Hindlimb muscle (tissue), 1 donor: Measurements from ENCODE around the gene FSIP1. TPM values are rescaled to one million over a fixed set of nuclear protein-coding genes. Genes with fewer than 3 reads are reported as not detected.

Source experiments
- DNase-seq: peaks from one replicate; pipeline ENCODE4 v3.0.0-alpha.2; 2013
- polyA plus RNA-seq: library from polyadenylated mRNA; unstranded; fragments of 120-200 nt; gene quantifications from one replicate; pipeline ENCODE4 v1.2.1, GENCODE V29; 2013; ENCODE audit not compliant: insufficient read length

FSIP1 gene
- polyA plus RNA-seq, 1 donor, result 0.94 TPM

GRCh38 chr15:39756806-39757522, 25.7 kb downstream of the FSIP1 start:
- peak; percentile 72 for DNase-seq

- peak; percentile 62 for DNase-seq
These were observed 29.6 kb downstream of the FSIP1 start for GRCh38 chr15:39752991-39753390.

GRCh38 chr15:39752246-39752645, 30.4 kb downstream of the FSIP1 start:
- DNase-seq, result peak; percentile 8

GRCh38 chr15:39748276-39748675, 34.4 kb downstream of the FSIP1 start:
- DNase-seq, result peak; percentile 10

GRCh38 chr15:39747326-39747725, 35.3 kb downstream of the FSIP1 start:
- peak; percentile 8 for DNase-seq

- no peak for DNase-seq
These were observed 35.8 kb downstream of the FSIP1 start for GRCh38 chr15:39746714-39747276.

GRCh38 chr15:39746176-39746575, 36.5 kb downstream of the FSIP1 start:
- DNase-seq, result no peak

GRCh38 chr15:39745415-39745814, 37.2 kb downstream of the FSIP1 start:
- DNase-seq, result no peak

GRCh38 chr15:39744334-39745103, 38.1 kb downstream of the FSIP1 start:
- DNase-seq, result no peak

- no peak for DNase-seq
These were observed 39.0 kb downstream of the FSIP1 start for GRCh38 chr15:39743611-39744010.

- DNase-seq, result no peak
These were observed 41.4 kb downstream of the FSIP1 start for GRCh38 chr15:39741258-39741657.

- DNase-seq, result no peak
These were observed 43.6 kb downstream of the FSIP1 start for GRCh38 chr15:39738998-39739397.

- no peak for DNase-seq
These were observed 45.5 kb downstream of the FSIP1 start for GRCh38 chr15:39737196-39737550.

- DNase-seq, result no peak
These were observed 46.0 kb downstream of the FSIP1 start for GRCh38 chr15:39736412-39737195.

- DNase-seq, result no peak
These were observed 47.4 kb downstream of the FSIP1 start for GRCh38 chr15:39735120-39735717.

GRCh38 chr15:39731266-39731665, 51.4 kb downstream of the FSIP1 start:
- DNase-seq, result no peak

- DNase-seq, result no peak
These were observed 52.1 kb downstream of the FSIP1 start for GRCh38 chr15:39730552-39730951.

- no peak for DNase-seq
These were observed 53.1 kb downstream of the FSIP1 start for GRCh38 chr15:39729500-39729899.

- DNase-seq, result no peak
These were observed 53.8 kb downstream of the FSIP1 start for GRCh38 chr15:39728845-39729244.

- no peak for DNase-seq
These were observed 60.7 kb downstream of the FSIP1 start for GRCh38 chr15:39721893-39722292.

GRCh38 chr15:39720621-39721611, 61.7 kb downstream of the FSIP1 start:
- DNase-seq, result no peak
